C4-2B (cell line): Measurements from ENCODE around the gene CPE.
"Not testable (repeated sequence)": the region's sequence is repeated elsewhere in the genome, so short reads cannot be mapped to it uniquely, and the experiment has no call there.

Experiments
- H3K27ac ChIP-seq: fragments of 450-650 bp; 2 replicates; pipeline ENCODE4 v1.5.1; 2017
- CTCF ChIP-seq: fragments of 450-650 bp; conservative IDR thresholded peaks from 2 replicates; pipeline ENCODE4 v1.5.1; 2017; ENCODE audit warnings: mild to moderate bottlenecking
- ZFX ChIP-seq: fragments of 450-650 bp; IDR thresholded peaks from 2 replicates; pipeline ENCODE4 v1.6.1; 2017

The CPE gene

DNA sequence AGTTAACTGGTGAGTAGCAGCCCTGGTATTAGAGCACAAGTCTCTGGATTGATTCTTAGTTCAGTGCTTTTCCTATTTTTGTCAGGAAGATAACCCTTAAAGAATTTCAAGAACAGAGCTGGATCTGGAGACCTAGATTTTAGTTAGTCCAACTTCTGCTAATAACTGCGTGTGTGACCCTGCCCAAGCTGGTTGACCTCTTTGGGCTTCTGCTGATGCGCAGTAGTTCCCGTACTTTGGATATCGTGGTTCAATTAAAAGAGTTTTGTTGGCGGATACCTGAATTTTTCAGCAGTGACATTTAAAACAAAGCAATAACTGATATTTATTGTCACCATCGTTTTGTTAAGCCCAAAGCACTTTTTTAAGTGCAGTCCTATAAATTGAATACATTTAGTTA lies 42.1 kb upstream of the CPE start:
- TF ChIP-seq ZFX (no peak), CTCF (no peak)
- no peak overlapping the region for H3K27ac ChIP-seq

DNA sequence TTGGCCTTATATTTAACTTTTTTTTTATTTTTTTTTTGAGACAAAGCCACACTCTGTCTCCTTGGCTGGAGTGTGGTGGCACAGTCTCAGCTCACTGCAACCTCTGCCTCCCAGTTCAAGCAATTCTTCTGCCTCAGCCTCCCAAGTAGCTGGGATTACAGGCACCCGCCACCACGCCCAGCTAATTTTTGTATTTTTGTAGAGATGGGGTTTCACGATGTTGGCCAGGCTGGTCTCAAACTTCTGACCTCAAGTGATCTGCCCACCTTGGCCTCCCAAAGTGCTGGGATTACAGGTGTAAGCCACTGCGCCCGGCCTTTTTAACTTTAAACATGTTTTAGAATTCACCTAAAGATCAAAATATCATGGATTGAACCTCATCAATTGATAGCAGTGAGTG lies 36.5 kb upstream of the CPE start:
- H3K27ac ChIP-seq, result not testable (repeated sequence)

DNA sequence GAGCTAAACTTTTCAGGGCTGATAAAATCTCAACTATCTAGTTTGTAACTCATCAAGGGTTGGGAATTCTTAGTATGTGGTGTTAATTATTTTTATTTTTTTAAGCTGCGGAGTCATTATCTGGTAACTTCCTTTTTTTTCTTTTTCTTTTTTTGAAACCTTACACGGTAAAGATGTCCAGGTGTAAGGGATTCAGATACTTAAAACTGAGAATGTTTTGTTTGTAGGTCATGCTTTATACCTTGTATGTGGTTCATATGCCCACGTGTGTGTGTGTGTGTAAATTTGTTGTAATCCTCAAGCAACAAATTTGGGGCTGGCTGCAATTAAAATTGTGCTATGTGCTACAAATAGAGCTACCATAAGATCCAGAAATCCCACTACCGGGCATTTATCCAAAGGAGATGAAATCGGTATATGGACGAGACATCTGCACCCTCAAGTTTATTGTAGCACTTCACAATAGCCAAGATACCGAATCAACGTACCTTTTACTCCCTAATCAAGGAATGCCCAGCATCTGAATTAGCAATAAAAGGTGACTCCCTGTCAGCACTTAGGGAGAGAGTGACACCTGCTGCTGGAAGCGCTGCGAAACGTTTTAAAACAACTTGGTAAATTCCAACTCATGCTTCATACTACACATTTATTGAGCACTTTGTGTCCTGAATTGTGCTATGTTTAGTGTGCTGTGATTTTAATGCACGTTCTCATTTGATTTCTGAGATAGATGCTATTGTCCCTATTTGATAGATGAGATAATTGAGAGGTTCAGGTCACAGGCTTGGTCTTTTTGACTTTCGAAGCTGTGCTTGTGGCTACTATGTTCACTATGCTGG lies 35.2 kb upstream of the CPE start:
- no peak for TF ChIP-seq ZFX
- peak; percentile 53 for TF ChIP-seq CTCF
- no peak overlapping the region for H3K27ac ChIP-seq

- no peak for TF ChIP-seq CTCF
- TF ChIP-seq ZFX, result no peak
Observed at GRCh38 chr4:165345666-165346417, 33.0 kb upstream of the CPE start.

DNA sequence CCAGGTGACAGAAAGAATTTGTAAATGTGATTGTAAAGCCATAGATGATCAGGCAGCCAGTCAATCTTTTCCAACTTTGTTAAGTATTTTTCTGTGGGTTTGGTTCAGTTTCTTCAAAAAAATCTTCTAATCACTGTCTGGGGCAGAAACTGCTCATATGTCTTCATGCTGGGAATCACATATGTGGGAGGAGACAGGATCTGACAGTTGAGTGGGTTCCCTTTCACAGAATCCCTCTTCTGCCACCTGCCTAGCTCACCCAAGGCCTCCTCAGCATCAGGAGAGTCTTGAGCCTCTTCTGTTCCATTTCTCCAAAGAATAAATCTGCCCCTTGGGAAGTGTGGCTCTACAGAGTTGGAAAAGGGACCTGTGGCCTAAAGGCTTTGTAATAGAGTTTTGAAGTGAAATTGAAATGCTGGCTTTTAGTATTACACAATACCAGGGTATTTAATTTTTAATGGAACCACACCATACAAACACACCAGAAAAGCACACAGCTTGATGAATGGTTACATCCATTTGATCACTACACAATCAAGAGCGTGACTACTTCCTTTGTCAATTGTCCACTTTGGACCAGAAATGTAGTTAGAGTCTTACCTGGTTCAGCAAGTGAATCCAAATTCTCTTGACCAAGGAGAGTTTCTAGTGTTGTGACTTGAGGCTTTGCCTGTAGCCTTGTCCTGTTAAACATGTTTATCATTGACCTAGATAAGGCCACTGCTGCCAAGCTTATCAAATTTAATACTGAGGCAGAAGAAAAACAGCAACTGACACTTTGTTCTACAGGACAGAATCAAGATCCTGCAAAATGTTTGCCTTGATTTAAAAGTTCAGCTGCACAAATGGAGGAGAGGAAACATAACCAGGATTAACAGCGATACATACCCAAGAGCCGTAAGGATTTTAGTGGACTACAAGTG lies 30.9 kb upstream of the CPE start:
- TF ChIP-seq ZFX (no peak), CTCF (no peak)
- no peak overlapping the region for H3K27ac ChIP-seq

More at GRCh38 chr4:165345666-165346417, 33.0 kb upstream of the CPE start:
- no peak overlapping the region for H3K27ac ChIP-seq

- TF ChIP-seq ZFX (no peak), CTCF (no peak)
- no peak overlapping the region for H3K27ac ChIP-seq
Observed at GRCh38 chr4:165351359-165352130, 27.3 kb upstream of the CPE start.

- H3K27ac ChIP-seq, result no peak overlapping the region
- TF ChIP-seq ZFX (no peak), CTCF (peak; percentile 70)
Observed at GRCh38 chr4:165355900-165356300, 22.9 kb upstream of the CPE start.
